A549 (cell line): ENCODE measurements around the gene CTNNA3. TPM values are rescaled to one million over a fixed set of nuclear protein-coding genes. Genes with fewer than 3 reads are reported as not detected.

Experiments
- ATAC-seq, 2 experiments: fragments of 200-7000 bp in 1 of 2; fragments of >200 bp in 1 of 2; cut with Nextera tagmentation in 1 of 2; cut with Tn5 transposase in 1 of 2; 3 replicates each; pipeline versions ENCODE4 v1.8.0 to v1.9.1; 2018 to 2020; ENCODE audit warnings: mild to moderate bottlenecking in 1 of 2, moderate library complexity in 1 of 2
- CTCF ChIA-PET: fragments of 300-600 bp; sonication (Branson Sonifier 250); formaldehyde crosslinking; extraction: SDS; loops from one replicate; lab custom pipeline; 2021; ENCODE audit warnings: antibody characterized with exemption, inconsistent platforms; lab: Yijun Ruan, JAX
- POLR2A ChIA-PET: fragments of 350-600 bp; formaldehyde crosslinking; extraction: SDS; loops from one replicate; lab custom pipeline; 2021; ENCODE audit warnings: antibody characterized with exemption, inconsistent platforms; lab: Yijun Ruan, JAX
- DNase-seq, 2 experiments: peaks; one replicate each; pipeline versions ENCODE4 v3.0.0 to v3.0.0-alpha.2; 2011 to 2016; ENCODE audit warnings: low read depth in 1 of 2, low spot score in 1 of 2
- FAIRE-seq: peaks from 2 replicates; lab custom pipeline; 2011; peaks lifted over from hg19 to GRCh38; lab: Jason Lieb, UNC
- H3K27ac ChIP-seq, 2 experiments: fragments of >200 bp; sonication (Bioruptor Twin); formaldehyde crosslinking; 3 replicates each; pipeline ENCODE4 v1.5.1; 2016 to 2017
- H3K4me1 ChIP-seq: fragments of >200 bp; sonication (Bioruptor Twin); formaldehyde crosslinking; 3 replicates; pipeline ENCODE4 v1.6.1; 2016
- H3K4me2 ChIP-seq: fragments of >200 bp; sonication (Bioruptor Twin); formaldehyde crosslinking; 3 replicates; pipeline ENCODE4 v1.6.1; 2016
- H3K4me3 ChIP-seq: fragments of >200 bp; sonication (Bioruptor Twin); formaldehyde crosslinking; 3 replicates; pipeline ENCODE4 v1.5.1; 2016
- H3K9me3 ChIP-seq: fragments of >200 bp; sonication (Bioruptor Twin); formaldehyde crosslinking; 3 replicates; pipeline ENCODE4 v1.6.1; 2016
- CBX2 ChIP-seq: fragments of 200-600 bp; sonication (generic); IDR thresholded peaks from 2 replicates; pipeline ENCODE4 v1.6.1; 2016; ENCODE audit warnings: low read depth, mild to moderate bottlenecking, borderline replicate concordance
- CBX8 ChIP-seq: fragments of 200-600 bp; sonication (generic); IDR thresholded peaks from 2 replicates; pipeline ENCODE4 v1.6.1; 2016
- CEBPB ChIP-seq, 2 experiments: fragments of >200 bp in 1 of 2; sonication (Bioruptor Twin) in 1 of 2; formaldehyde crosslinking in 1 of 2; IDR thresholded peaks; 2 replicates each; pipeline ENCODE4 v1.6.1; 2012 to 2016
- CHD2 ChIP-seq: fragments of 150-350 bp; IDR thresholded peaks from 2 replicates; pipeline ENCODE4 v1.6.1; 2014; ENCODE audit warnings: low read length; ENCODE audit not compliant: partially characterized antibody
- EHF ChIP-seq: fragments of 250-450 bp; sonication (Bioruptor Pico); IDR thresholded peaks from 2 replicates; pipeline ENCODE4 v1.5.0; 2020; ENCODE audit warnings: mild to moderate bottlenecking
- EHMT2 ChIP-seq: fragments of 200-600 bp; sonication (generic); IDR thresholded peaks from 2 replicates; pipeline ENCODE4 v1.6.1; 2016; ENCODE audit warnings: antibody characterized with exemption, low read depth, mild to moderate bottlenecking, moderate library complexity
- EP300 ChIP-seq, 2 experiments: fragments of >200 bp; sonication (Bioruptor Twin); formaldehyde crosslinking; IDR thresholded peaks; 2 replicates in 1 of 2; 3 replicates in 1 of 2; pipeline ENCODE4 v1.6.1; 2016 to 2017
- HOXA7 ChIP-seq: fragments of 250-450 bp; sonication (Bioruptor Pico); IDR thresholded peaks from 2 replicates; pipeline ENCODE4 v1.5.0; 2020; ENCODE audit warnings: mild to moderate bottlenecking, moderate library complexity
- JUNB ChIP-seq: fragments of >200 bp; sonication (Bioruptor Twin); formaldehyde crosslinking; IDR thresholded peaks from 2 replicates; pipeline ENCODE4 v1.6.1; 2016
- MAFK ChIP-seq: fragments of 450-650 bp; IDR thresholded peaks from 2 replicates; pipeline ENCODE4 v1.6.1; 2014; ENCODE audit not compliant: partially characterized antibody
- NFE2L2 ChIP-seq: fragments of 150-350 bp; conservative IDR thresholded peaks from 2 replicates; pipeline ENCODE4 v1.6.1; 2014; ENCODE audit warnings: low read length
- NR3C1 ChIP-seq: fragments of >200 bp; sonication (Bioruptor Twin); formaldehyde crosslinking; IDR thresholded peaks from 3 replicates; pipeline ENCODE4 v1.6.1; 2017
- PHF8 ChIP-seq: fragments of 200-600 bp; sonication (generic); IDR thresholded peaks from 2 replicates; pipeline ENCODE4 v1.6.1; 2016; ENCODE audit warnings: low read depth, mild to moderate bottlenecking, antibody characterized with exemption, moderate library complexity, borderline replicate concordance
- RCOR1 ChIP-seq: fragments of 150-350 bp; IDR thresholded peaks from 2 replicates; pipeline ENCODE4 v1.6.1; 2014; ENCODE audit warnings: antibody characterized with exemption, low read length, low read depth
- ZC3H11A ChIP-seq: fragments of 450-650 bp; IDR thresholded peaks from 2 replicates; pipeline ENCODE4 v1.6.1; 2014; ENCODE audit warnings: antibody characterized with exemption, mild to moderate bottlenecking
- WGBS: methylation state at CpG from one replicate; pipeline ENCODE4 v1.1.6; 2017; ENCODE audit errors: missing lambda C conversion rate; 5-methylcytosine and 5-hydroxymethylcytosine counted together
- polyA plus RNA-seq, 4 experiments: library from polyadenylated mRNA; depleted of rRNA in 3 of 4; stranded (reverse); fragments of >200 nt; fragmentation: RNase III in 1 of 4; extraction: RNeasy Plus Mini Kit Qiagen cat#74134 plus additional on column Dnase treatment in 1 of 4; gene quantifications; 2 replicates in 3 of 4; 3 replicates in 1 of 4; pipeline ENCODE4 v1.2.3, GENCODE V29; 2011 to 2017
- TF ChIP-seq, protein P1 (sequence below): fragments of >200 bp; sonication (Bioruptor Twin); formaldehyde crosslinking; IDR thresholded peaks from 3 replicates; pipeline ENCODE4 v1.6.1; 2016
- TF ChIP-seq, protein P2 (sequence below): IDR thresholded peaks from 2 replicates; pipeline ENCODE4 v1.6.1; 2012; ENCODE audit warnings: low read depth, borderline replicate concordance
- TF ChIP-seq, protein P3 (sequence below): fragments of >200 bp; sonication (Bioruptor Twin); formaldehyde crosslinking; IDR thresholded peaks from 2 replicates; pipeline ENCODE4 v1.6.1; 2016
- TF ChIP-seq, protein P4 (sequence below): fragments of 250-450 bp; sonication (Bioruptor Pico); IDR thresholded peaks from 2 replicates; pipeline ENCODE4 v1.5.0; 2020; ENCODE audit warnings: low read depth, mild to moderate bottlenecking, moderate library complexity

Gene CTNNA3
- polyA plus RNA-seq, 2 of the 4 experiments (the other 2 are of a cell fraction): not detected

DNA sequence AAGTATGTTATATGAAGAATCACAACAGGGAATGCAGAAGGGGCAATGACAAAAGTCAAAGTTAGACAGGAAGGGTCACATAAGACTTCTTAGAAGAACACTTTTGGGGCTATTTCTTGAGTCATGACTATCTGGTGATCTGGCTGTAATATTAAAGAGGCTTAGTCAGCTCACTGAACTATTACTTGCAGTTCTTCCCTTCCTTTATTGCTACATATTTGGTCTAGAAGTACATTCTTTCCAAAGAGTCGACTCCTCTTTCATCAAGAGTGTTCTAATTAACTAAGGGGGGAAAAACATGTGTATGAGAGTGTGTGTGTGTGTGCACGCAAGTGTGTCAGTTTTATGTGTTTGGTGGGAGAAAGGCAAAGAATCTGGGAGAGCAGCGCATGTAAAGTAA lies 1017.5 kb downstream of the CTNNA3 start:
- Histone ChIP-seq H3K4me3 (no peak overlapping the region), H3K4me1 (no peaks in the 10 kb centered on the region), H3K9me3 (no peaks in the 10 kb centered on the region)
- ATAC-seq: no peak
- no peak for DNase-seq
- TF ChIP-seq EP300 (IDR thresholded peaks at IDR 0.05): no peak
- TF ChIP-seq, protein P1, sequence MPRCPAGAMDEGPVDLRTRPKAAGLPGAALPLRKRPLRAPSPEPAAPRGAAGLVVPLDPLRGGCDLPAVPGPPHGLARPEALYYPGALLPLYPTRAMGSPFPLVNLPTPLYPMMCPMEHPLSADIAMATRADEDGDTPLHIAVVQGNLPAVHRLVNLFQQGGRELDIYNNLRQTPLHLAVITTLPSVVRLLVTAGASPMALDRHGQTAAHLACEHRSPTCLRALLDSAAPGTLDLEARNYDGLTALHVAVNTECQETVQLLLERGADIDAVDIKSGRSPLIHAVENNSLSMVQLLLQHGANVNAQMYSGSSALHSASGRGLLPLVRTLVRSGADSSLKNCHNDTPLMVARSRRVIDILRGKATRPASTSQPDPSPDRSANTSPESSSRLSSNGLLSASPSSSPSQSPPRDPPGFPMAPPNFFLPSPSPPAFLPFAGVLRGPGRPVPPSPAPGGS: no peak
- TF ChIP-seq, all 56 proteins: peak for 0
- POLR2A ChIA-PET: no interaction called here
- CTCF ChIA-PET: no interaction called here
- no peak for FAIRE-seq
- no peak overlapping the region for H3K4me2 ChIP-seq
- WGBS: 3% methylated on average over 3 of the region's 3 CpGs
- no peak overlapping the region for H3K27ac ChIP-seq

DNA sequence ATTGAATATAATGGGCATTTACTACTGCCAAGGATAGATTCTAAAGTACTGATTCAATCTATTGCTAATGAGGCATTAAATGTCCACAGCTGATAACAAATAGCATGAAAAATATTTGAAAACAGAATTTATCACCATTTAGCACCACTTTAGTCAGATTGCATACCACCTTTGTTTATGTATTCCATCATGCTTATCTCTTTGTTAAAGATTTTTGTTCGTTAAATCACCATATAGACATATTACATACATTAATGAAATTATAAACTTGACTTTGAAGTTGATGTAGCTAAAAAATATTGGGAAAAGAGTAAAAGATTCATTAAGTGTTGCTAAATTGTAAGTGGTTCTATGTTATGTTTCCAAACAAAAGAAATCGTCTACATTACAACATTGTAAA lies 1022.9 kb downstream of the CTNNA3 start:
- Histone ChIP-seq H3K4me2 (no peak overlapping the region), H3K4me1 (no peaks in the 10 kb centered on the region), H3K9me3 (no peaks in the 10 kb centered on the region), H3K27ac (no peak overlapping the region), H3K4me3 (no peak overlapping the region)
- DNase-seq (no peak), FAIRE-seq (no peak), ATAC-seq (no peak)
- POLR2A ChIA-PET: no interaction called here
- WGBS: 3% methylated on average over 2 of the region's 2 CpGs
- CTCF ChIA-PET: no interaction called here
- TF ChIP-seq HOXA7 (no peak), MAFK (no peak), NFE2L2 (no peak), CHD2 (no peak)
- TF ChIP-seq, all 56 proteins: peak for 0

DNA sequence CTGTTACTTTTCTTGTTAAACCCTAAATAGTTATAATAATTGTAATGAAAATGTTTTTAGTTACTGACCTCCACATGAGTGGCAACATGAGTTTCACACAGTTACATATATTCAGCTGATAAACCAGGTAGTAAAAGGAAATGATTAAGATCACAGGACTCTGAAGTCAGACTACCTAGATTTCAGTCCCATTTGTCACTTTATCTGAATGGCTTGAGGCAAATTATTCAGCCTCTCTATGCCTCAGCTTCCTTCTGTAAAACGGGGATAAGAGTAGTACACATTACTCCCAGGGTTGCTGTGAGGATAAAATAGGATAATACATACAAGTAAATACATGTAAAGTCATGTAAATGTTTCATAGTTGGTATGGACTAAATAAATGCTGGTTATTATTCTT lies 1024.4 kb downstream of the CTNNA3 start:
- TF ChIP-seq CEBPB (IDR thresholded peaks at IDR 0.05): no peak
- TF ChIP-seq, protein P2, sequence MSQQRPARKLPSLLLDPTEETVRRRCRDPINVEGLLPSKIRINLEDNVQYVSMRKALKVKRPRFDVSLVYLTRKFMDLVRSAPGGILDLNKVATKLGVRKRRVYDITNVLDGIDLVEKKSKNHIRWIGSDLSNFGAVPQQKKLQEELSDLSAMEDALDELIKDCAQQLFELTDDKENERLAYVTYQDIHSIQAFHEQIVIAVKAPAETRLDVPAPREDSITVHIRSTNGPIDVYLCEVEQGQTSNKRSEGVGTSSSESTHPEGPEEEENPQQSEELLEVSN: no peak
- TF ChIP-seq RCOR1: no peak
- TF ChIP-seq EHF (CRISPR knock-in tag): no peak
- TF ChIP-seq, protein P3, sequence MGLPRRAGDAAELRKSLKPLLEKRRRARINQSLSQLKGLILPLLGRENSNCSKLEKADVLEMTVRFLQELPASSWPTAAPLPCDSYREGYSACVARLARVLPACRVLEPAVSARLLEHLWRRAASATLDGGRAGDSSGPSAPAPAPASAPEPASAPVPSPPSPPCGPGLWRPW: no peak
- TF ChIP-seq HOXA7: no peak
- no peak for TF ChIP-seq CBX8
- TF ChIP-seq ZC3H11A: no peak
- no peak for TF ChIP-seq NFE2L2
- TF ChIP-seq PHF8: no peak
- FAIRE-seq (no peak), DNase-seq (no peak), ATAC-seq (no peak)
- 0% methylated on average over 1 of the region's 1 CpG for WGBS
- CTCF ChIA-PET: no interaction called here
- Histone ChIP-seq H3K4me1 (no peaks in the 10 kb centered on the region), H3K27ac (no peak overlapping the region), H3K4me3 (no peak overlapping the region), H3K4me2 (no peak overlapping the region), H3K9me3 (no peaks in the 10 kb centered on the region)
- POLR2A ChIA-PET: no interaction called here

DNA sequence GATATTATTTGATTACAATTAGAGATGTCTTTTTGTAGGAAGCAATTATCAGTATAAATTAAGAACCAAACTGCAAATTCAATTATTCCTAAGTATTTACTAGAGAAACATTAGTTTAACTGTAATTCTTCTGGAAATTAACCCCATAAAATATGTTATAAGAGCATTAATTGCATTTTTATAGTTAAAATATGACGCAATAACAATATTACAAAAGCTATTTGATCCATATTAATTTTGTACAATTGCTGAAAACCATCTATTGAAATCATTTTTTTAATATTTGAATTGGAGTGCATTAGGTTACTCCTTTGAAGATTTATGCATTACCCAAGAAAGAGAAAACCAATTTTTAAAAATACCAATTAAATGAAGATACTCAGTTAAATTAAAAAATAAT lies 1024.9 kb downstream of the CTNNA3 start:
- Histone ChIP-seq H3K9me3 (no peaks in the 10 kb centered on the region), H3K4me3 (no peak overlapping the region), H3K4me1 (no peaks in the 10 kb centered on the region), H3K4me2 (no peak overlapping the region)
- FAIRE-seq: no peak
- TF ChIP-seq JUNB (no peak), CBX2 (no peak), EHMT2 (no peak), NR3C1 (no peak)
- TF ChIP-seq, protein P4, sequence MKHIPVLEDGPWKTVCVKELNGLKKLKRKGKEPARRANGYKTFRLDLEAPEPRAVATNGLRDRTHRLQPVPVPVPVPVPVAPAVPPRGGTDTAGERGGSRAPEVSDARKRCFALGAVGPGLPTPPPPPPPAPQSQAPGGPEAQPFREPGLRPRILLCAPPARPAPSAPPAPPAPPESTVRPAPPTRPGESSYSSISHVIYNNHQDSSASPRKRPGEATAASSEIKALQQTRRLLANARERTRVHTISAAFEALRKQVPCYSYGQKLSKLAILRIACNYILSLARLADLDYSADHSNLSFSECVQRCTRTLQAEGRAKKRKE: no peak
- TF ChIP-seq, all 56 proteins: peak for 0
- H3K27ac ChIP-seq: no peak overlapping the region
- ATAC-seq (no peak), DNase-seq (no peak)
- CTCF ChIA-PET: no interaction called here
- POLR2A ChIA-PET: no interaction called here
- 0% methylated on average over 1 of the region's 1 CpG for WGBS
